ENCODE data around the gene ING4.
A peak's percentile ranks its signal among the peaks of the same experiment; 100 is the strongest.
"Not testable (repeated sequence)": the region's sequence is repeated elsewhere in the genome, so short reads cannot be mapped to it uniquely, and the experiment has no call there.

The ING4 gene

DNA sequence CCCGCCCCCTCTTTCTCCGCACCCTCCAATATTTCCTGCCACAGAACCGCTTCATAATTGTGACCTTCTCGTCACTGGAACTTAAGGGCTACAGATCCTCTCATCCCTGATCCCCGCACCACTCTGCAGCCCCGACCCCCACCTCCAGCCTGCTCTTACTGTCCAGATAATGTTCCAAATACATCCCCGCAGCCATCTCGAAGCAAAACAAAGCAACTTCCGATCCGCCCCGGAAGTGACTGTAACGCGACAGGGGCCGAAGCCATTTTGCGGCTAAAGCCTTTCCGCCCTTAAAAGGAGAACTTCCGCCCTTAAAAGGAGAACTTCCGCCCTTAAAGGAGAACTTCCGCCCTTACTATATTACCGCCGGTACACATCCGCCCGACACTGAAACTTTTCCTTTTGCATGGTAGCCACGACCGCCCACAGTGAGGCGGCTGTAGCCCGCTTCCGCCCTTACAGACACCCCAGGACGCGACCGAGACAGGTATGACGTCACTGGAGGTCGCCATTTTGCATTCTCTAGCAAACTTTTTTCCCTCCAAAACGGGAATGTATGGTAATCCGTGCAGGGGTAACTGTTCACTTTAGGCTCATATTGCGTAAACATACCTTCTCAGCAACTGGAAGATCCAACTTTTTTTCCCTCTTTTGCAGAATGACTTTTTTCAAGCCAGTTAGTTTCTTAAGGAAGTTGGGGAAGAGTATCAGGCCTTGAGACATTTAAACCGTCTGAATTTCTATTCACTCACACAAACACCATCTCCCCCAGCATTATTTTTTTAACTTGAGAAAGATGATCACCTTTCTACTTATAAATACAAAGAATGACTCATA lies at the start of gene ING4:
ING4 (minus strand) TSS at position 214 of the 837 bp plus-strand sequence; CDS start at position 196, 18 bp downstream.
- peak; percentile 98 to 100 (median 99) for DNase-seq

DNA sequence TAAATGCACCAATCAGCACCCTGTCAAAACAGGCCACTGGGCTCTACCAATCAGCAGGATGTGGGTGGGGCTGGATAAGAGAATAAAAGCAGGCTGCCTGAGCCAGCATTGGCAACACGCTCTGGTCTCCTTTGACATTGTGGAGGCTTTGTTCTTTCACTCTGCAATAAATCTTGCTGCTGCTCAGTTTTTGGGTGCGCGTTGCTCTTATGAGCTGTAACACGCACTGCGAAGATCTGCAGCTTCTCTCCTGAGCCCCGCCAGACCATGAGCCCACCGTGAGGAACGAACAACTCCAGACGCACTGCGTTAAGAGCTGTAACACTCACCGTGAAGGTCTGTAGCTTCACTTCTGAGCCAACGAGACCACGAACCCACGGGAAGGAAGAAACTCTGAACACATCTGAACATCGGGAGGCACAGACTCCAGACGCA lies 46.1 kb upstream of the ING4 start:
- DNase-seq: no peak

DNA sequence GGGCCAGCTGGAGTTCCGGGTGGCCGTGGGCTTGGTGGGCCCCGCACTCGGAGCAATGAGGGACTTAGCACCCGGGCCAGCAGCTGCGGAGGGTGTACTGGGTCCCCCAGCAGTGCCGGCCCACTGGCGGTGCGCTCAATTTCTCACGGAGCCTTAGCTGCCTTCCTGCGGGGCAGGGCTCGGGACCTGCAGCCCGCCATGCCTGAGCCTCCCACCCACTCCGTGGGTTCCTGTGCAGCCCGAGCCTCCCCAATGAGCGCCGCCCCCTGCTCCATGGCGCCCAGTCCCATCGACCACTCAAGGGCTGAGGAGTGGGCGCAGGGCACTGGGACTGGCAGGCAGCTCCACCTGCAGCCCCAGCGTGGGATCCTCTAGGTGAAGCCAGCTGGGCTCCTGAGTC lies 45.4 kb upstream of the ING4 start:
- not testable (repeated sequence) for DNase-seq

DNA sequence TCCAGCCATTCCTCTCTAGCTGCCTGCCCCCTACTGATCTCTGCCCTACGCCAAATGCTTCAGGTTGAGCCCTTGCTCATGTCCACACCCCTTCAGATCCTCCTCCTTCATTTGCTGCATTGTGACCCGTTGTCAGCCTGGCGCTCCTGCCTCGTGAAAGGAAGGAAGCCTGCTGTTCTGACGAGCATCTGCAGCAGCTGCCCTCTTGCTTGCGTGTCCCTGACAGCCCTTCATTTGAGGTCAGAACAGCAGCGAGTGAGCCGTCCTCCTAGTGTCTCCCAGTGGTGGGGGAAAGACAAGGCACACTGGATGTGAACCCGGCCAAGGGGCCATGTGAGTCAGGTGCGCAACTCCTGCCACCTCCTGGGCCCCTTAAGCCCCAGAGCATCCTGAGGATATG lies 40.7 kb upstream of the ING4 start:
- DNase-seq: peak in 2 of 3 donors; percentile 25 to 27

DNA sequence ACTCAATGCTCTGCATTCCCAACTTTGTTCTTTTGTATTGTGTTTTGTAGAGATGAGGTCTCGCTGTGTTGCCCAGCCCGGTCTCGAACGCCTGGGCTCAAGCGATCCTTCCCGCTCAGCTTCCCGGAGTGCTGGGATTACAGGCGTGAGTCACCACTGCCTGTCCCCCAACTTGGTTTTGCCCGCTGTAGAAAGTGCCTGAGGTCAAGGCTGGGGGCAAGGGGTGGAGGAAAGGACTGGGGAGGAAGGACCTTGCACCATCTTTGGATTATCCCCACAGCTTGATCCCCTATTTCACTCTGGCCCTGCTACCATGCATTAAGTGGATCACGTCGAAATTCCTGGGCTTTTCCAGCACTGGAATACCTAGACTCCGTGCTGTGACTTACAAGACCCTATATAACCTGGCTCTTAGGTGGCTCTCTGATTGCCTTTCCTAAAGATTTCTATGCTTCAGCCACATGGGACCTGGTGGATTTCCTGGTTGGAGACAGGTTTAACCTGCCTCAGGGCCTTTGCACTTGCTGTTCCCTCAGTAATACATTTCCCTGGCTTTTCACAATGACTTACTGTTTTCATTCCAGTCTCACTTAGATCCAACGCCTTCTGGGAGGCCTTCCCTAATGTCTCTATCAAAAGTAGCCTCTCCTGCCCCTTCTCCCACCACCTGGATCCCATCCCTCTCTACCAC lies 38.3 kb upstream of the ING4 start:
- no peak for DNase-seq

DNA sequence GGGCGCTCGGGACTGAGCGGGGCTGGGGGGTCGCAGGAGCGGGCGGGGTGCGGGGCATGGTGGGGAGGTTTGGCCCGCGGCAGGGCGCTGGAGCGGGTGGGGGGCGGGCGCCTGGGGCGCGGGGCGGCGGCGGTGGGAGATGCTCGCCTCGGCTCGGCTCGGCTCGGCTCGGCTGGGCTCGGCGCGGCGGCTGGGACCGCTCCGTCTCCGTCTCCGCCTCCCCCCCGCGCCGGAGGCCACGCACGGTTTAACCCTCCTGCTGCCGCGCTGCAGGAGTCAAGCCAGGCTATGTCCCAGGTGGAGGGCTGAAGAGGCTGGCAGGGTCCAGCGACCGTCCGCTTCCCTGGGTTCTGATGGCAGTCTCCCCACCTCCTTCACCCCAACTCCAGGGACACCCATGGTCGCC lies 37.7 kb upstream of the ING4 start, which contains the start of gene PIANP:
PIANP (minus strand) TSS at position 170 of the 406 bp plus-strand sequence. CDS start 2,754 bp downstream, outside the sequence.
- peak in 1 of 3 donors; percentile 31 for DNase-seq

DNA sequence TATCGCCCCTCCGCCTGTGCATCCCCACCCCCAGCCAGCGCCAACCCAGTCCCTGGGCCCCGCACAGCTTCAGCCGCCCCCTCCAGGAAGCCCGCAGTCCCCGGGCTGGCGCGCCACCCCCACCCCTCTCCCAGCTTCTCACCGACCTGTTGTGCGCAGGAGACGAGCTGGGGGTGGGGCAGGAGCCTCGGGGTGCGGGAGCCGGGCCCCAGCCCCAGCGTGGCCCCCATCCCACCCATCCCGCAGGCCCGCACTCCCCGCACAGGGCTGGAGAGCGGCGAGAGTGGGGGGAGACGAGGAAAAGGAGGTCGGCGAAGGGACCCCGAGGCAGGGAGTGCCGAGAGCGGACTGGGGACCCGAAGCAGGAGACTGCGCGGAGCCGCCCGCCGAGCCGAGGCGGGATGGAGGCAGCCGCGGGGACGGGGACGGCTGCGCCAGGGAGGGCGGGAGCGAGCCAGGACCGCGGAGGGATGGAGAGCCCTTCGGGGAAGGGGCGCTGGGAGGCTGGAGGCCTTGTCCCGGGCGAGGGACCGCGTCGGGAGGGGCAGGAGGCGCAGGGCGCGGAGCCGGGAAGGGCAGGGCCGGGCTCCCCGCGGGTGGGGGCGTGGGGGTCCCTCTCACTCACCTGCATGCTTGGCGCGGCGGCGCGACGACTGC lies 37.2 kb upstream of the ING4 start:
- DNase-seq: peak in 1 of 3 donors; percentile 21

DNA sequence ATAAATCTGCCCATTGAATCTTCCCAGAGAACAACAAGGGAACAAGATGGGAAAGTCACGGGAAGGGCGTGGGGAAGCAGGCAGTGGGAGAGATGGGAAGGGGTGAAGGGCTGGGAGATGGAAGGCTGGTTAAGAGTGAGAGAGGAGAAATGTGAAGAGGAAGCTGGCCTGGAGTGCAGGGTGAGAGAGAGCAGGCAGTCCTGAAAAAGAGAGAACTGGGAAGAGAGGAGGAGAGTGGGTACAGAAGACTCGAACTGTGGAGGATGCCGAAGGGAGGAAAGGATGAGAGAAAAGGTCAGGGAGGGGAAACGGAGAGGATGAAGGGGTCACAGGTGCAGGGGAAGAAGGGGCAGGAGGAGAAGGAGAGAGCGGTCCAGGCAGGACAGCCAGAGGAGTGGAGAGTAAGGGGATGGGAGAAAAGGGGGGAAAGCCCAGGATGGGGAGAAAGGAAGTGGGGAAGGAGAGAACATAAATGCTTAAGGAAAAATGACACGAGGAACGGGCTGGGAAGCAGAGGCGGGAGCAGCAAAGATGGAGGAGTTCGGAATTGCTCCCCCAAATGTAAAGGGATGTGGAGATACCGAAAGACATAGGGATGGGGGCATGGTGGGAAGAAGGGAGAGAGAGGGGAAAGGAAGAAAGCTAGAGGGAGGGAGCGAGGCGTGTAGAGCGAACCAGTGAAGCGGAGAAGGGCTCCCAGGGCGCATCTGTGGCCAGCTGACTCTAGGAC lies 36.5 kb upstream of the ING4 start:
- DNase-seq: no peak

DNA sequence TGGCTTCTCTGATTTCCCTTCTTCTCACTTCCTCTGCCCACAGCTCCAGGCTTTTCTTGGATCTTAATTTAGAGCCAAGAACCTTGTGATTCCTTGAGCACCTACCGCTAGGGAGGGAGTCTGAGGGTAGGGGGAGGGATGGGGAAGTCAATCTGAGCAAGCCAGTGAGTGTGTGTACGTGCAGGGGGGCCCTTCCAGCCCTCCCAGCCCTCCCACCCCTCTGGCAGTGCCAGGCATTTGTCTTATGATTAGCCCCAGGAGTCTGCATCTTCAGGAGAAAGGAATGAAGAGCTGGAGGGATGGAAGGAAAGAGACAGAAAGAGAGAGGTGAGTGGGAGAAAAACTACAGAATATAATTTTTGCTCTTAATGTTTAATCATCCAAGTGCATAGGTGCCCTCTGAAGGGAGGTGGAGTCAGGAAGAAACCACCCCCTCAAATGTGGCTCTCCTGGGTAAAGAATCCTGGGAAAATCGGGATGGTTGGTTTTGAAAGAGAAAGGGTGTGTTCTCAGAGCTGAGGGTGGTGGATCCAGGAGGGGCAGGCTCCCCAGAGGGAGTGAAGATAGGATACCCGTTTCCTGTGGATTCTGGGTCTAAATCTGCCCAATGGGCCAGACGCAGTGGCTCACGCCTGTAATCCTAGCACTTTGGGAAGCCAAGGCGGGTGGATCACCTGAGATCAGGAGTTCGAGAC lies 35.6 kb upstream of the ING4 start:
- no peak for DNase-seq

DNA sequence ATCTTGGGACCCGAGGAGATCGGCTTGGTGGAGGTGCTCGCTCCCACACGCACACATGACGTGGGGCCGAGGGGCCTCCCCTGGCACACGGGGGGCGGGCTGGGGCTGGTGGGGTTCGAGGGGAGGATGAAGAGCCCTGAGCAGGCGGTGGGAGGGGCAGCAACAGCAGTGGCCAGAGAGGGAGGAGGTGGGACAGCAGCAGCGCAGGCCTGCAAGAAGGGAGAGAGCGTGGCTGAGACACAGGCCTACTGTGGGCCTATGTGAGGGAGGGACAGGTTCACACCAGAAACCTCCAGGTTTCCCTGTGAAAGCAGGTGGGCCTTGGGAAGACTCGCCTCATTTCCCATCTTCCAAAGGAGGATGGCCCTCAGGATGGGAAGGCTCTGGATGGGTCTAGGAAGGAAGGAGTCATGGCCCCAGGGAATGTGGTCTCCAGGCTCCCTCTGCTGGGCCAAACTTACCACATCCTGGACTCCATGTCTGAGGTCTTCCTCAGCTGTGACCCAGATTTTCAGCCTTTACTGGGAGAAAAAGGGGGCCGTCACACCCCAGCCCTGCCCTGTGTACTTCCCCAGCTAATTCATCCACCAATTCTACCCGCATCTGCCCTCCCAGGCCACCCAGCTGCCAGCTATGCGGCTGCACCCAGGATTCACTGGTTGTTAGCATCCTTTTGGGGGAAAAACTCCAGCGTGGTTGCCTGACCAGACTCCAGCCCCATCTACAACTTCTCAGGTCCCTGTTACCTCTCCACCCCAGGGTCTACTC lies 34.8 kb upstream of the ING4 start:
- peak; percentile 52 to 65 (median 53) for DNase-seq

DNA sequence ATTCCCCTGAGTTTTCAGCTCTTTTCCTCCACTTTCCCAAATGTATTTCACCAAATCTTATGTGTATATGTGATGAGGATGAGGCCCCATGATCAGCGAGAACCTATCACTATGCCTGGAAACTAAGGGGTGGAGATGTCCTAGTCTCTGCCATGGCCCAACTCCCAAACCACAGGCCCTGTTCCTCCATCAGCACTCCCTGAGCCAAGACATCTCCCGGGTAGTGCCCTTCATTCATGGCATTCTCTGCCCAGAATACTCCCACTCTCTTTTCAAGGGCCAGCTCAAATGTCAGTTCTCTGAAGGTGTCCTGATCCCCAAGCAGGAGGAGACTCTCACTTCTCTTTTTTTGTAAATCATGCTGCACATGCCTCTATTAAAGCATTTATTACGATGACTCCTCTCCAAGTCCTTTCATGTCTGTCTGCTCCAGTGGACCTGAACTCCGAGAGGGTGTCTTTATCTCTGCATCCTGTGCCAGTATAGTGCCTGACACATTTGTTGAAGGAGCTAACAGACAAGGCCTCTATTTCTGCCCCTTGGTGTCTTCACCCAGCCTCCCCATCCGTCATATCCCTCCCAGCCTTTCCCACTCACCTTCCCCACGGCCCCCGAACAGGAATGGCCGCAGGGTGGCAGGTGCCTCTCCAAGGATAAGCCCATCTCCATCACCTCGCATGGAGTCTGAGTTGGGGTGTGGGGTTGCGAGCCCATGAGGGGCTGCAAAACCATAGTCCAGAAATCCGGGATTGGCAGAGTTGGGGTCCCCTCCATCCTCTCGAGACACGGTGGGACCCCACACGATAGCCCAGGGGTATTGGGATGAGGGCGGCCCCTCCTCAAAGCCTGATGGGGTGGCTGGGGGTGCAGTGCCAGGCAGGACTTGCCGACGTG lies 34.0 kb upstream of the ING4 start:
- peak in 1 of 3 donors; percentile 19 for DNase-seq

DNA sequence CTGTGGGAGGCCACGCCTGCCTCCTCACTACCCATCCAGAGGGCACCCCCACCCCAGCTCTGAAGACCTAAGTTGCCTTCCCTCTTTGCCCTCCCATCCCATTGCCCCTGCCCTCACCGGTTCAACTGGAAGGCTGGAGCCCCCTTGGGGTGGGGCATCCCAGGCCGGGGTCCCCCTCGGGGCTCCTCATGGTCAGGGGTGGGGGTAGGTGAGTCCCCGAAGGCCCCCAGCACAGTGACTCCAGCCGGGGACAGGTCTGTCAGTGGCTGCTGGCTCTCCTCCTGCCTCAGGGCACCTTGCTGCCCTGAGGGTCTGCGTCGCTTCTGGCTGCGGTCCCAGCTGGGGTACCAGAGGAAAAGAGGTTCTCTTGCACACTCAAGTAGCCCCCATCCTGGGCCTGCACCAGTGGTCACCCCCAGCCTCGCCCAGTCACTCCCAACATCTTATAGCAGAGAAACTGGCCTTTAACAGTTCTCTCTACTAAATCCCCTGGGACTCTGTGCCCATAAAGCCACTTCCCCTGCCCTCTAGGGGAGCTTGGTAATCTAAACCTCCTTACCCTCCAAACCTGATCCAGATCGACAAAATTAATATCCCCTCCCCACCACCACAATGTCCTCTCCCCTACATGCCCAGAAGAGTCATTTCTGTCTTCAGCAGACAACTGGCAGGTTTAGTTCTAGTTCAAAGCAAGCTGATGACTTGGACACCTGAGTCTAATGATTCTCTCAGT lies 32.6 kb upstream of the ING4 start:
- DNase-seq: no peak

DNA sequence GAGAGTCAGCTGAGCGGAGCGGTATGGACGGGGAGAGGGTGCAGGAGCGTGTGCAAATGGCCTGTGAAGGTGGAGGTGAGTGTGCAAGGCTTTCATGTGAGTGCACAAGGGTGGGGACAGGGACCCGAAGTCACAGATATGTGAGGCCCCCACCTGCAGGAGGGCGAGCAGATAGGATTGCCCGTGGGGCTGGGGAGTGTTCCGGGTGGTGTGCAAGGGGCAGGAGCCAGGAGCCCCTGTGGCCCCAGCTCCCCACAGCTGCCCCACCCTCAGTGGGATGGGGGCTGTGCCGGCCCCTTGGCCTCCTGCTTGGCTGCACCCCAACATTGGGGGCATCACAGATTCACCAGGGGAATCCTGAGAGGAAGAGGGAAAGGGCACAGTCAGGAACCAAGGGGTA lies 31.8 kb upstream of the ING4 start:
- no peak for DNase-seq

DNA sequence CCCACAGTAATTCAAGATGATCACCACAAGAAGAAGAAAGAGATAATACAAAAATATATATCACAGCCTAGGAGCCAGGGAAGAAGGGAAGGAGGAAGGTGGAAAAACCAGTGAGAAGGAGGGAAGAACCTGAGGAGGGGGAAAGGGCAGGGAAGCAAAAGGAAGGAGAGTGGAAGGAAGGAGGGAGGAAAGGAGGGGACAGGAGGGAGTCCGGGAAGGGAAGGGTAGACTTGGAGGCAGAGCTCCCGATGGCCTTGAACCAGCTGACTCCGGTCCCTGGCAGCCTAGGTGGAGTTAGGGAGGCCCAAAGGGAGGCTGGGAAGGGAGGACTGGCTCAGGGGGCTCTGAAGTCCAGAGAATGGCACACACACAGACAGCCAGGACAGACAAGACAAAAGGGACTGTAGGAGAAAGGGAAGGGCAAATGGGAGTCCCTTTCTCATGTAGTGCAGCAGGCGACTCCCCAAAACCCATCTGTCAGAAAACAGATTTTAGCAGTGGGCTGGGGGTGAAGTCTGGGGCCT lies 31.0 kb upstream of the ING4 start:
- DNase-seq: no peak

DNA sequence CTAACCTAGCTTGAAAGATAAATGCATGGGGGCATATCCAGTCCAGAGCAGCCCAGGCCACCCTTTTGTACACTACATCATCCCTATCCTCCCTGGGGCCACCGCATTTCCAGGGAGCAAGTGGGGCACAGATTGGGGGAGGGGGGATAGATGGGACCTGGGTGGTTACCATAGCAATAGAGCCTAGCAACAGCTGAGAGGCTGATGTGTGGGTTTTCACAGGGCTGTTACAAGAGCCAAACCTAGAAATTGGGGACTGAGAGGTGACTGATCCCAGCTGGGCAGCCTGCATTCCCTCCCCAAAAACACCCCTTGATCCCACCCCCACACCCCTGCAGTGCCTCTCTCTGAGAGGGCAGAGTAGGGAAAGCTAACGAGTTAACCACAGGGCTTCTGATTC lies 30.0 kb upstream of the ING4 start:
- no peak for DNase-seq

DNA sequence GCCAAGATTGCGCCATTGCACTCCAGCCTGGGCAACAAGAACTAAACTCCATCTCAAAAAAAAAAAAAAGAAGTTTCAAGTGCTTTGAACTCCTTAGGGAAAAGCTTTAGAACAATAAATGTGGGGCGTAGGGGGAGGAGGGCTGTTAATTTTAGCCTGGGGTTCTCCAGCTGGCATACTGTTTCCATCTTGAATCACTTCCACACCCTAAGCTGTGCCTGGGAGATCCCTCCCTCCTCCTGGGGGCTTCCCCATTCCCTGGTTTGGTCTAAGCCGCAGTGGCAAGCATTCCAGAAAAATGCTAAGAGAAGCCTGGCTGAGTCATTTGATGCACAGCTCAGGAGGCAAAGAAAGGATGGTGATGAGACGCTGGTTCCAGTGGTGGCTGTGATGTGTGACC lies 28.6 kb upstream of the ING4 start:
- DNase-seq: peak in 2 of 3 donors; percentile 34 to 73

DNA sequence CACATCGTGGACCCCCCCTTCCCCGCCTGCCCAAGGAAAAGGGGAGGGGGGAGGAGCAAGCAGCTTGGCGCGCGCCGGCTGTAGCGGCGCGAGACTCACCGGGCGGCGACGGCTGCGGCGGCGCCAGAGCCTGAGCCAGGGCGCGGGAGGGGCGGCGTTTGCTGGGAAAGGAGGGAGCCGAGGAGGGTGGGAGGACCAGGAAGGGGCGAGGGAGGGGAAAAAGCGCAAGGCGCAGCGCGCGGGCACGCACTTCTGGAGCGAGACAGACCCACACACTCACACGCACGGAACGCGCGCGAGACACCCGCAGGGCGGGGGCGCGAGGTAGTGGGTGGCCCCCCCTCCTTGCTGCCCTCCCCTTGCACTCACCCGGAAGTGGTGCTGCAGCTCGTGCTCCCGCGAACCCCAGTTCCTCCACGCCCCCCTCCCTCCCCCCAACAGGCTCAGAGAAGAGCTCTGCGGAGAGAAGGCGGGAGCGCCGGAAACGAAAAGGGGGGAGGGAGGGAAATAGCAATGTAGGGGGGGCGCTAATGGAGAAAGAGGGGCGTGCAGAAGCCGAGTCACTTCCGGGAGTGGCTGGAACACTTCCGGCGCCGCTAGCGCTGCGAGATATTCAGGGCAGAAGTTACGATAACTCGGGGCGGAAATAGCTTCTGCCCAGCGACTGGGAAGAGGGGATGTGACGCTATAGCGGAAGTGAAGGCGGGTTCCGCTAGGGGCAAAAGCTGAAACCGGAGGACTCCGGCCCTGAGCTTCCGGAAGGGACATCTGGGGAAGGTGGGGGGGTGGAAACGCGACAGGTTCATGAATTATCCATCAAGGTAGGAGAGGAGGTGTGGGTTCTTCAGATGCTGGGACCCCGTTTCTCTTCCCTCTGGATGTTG lies 26.3 kb upstream of the ING4 start, which contains the start of gene ZNF384:
ZNF384 (minus strand) TSS at position 377 of the 884 bp plus-strand sequence. CDS start 9,855 bp downstream, outside the sequence.
- peak; percentile 97 to 100 (median 99) for DNase-seq

DNA sequence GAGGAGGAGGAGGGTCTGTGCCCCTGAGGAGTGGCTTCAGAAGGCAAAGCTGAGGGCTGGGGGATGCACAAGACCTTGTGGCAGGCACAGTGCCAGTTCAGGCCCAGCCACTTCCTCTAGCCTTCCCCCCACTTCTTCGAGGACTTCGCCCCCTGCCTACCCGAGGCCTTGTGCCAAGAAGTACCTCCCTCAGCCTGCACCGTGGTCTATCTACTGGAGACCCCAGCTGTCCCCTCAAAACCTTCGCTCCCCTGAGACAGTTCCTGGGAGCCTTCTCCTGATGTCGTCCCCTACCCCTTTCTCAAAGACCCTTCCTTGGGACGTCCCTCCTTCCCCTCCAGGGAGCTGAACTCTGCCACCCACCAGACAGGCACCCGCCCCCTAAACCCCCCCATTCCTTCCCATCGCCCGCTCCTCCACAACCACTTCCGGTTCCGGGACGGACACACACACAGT lies 25.7 kb upstream of the ING4 start:
- DNase-seq: peak in 2 of 3 donors; percentile 22 to 35

Data from suppressor macrophage treated with lipopolysaccharide for 1 hour (primary cell).